Spinal cord (tissue), 10 donors: Measurements from ENCODE around the gene TTC39B. TPM values are rescaled to one million over a fixed set of nuclear protein-coding genes. Genes with fewer than 3 reads are reported as not detected.
"Not testable (repeated sequence)": the region's sequence is repeated elsewhere in the genome, so short reads cannot be mapped to it uniquely, and the experiment has no call there.

Source experiments
- DNase-seq, 6 donors: peaks; one replicate each; pipeline versions ENCODE4 v3.0.0 to v3.0.0-alpha.2; 2013 to 2015; ENCODE audit warnings: low spot score in 6 of 6, low read depth in 4 of 6
- H3K27ac ChIP-seq: one replicate; pipeline ENCODE4 v1.5.1; 2013; ENCODE audit warnings: low read depth, low read length, control low read depth
- H3K27me3 ChIP-seq: one replicate; pipeline ENCODE4 v1.6.1; 2013; ENCODE audit warnings: low read length; ENCODE audit not compliant: control insufficient read depth, insufficient read depth
- H3K36me3 ChIP-seq: one replicate; pipeline ENCODE4 v1.6.1; 2013; ENCODE audit warnings: low read length; ENCODE audit not compliant: control insufficient read depth, insufficient read depth
- H3K4me1 ChIP-seq: one replicate; pipeline ENCODE4 v1.6.1; 2013; ENCODE audit warnings: low read length; ENCODE audit not compliant: control insufficient read depth, insufficient read depth
- H3K4me3 ChIP-seq: one replicate; pipeline ENCODE4 v1.5.1; 2013; ENCODE audit warnings: low read depth, low read length, control low read depth
- H3K9me3 ChIP-seq: one replicate; pipeline ENCODE4 v1.6.1; 2013; ENCODE audit warnings: low read length; ENCODE audit not compliant: control insufficient read depth, insufficient read depth
- WGBS: methylation state at CpG from one replicate; pipeline ENCODE4 v1.1.5; 2013; ENCODE audit warnings: missing lambda C conversion rate; ENCODE audit not compliant: insufficient coverage; 5-methylcytosine and 5-hydroxymethylcytosine counted together
- polyA plus RNA-seq, 2 donors: library from polyadenylated mRNA; unstranded; fragments of 120-200 nt; gene quantifications; one replicate each; pipeline ENCODE4 v1.2.1, GENCODE V29; 2013; ENCODE audit not compliant: insufficient read length in 2 of 2
- total RNA-seq, 2 donors: library from RNA; depleted of rRNA in 1 of 2; stranded (reverse); fragments of 120-200 nt in 1 of 2; fragments of >200 nt in 1 of 2; gene quantifications; one replicate each; pipeline versions ENCODE4 v1.2.3 to v1.2.4, GENCODE V29; 2013 to 2014
- donor health status: healthy.

TTC39B gene
- total and polyA plus RNA-seq, 4 donors, result 5.3 to 25.2 (median 10.1) TPM

DNA sequence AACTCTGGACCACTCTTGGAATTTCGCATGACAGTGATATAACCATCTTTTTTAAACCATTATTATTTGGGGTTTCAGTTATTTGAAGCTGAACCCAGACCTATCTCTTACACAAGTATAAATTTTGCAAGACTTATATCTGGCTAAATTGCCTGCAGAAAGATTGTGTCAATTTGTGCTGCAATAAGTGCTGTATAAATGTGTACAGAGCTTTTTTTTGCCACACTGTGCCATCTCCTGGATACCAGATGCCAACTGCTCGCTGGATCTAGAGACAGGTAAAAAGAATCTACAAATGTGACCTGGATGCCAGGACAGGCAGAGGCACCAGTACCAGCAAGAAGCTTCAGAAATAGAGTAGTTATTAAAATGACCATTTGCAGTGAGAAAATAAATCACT is 25.9 kb upstream of the TTC39B start:
- Histone ChIP-seq H3K27ac (no peak overlapping the region), H3K9me3 (no peaks in the 10 kb centered on the region)
- no CpG with 5 or more reads among the region's 2 CpGs for WGBS

DNA sequence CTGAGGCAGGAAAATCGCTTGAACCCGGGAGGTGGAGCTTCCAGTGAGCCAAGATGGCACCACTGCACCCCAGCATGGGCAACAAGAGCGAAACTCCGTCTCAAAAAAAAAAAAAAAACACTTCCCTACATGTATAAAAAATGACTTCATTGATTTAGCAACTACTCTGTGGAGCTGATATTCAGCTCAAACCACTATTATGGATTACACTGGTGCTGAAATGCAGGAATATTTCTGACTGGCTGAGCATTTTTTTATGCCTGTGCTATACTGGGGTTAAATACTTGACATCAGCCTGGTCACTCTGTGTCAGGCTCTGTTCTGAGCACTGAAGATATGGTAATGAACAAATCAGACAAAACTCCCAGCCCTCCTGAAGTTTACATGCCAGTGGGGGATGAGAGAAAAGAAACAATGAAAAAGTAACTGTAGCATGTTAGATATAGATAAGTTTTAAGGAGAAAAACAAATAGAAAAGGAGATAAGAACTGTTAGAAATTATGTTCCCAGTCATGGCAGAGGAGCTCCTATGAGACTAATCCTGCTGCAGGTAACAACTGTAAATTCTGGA is 22.6 kb upstream of the TTC39B start:
- no peaks in the 10 kb centered on the region for H3K9me3 ChIP-seq

More for the DNA sequence above, 25.9 kb upstream of the TTC39B start:
- Histone ChIP-seq H3K4me1 (no peaks in the 10 kb centered on the region), H3K27me3 (no peaks in the 10 kb centered on the region), H3K4me3 (no peak overlapping the region), H3K36me3 (no peaks in the 10 kb centered on the region)
- DNase-seq, result no peak

DNA sequence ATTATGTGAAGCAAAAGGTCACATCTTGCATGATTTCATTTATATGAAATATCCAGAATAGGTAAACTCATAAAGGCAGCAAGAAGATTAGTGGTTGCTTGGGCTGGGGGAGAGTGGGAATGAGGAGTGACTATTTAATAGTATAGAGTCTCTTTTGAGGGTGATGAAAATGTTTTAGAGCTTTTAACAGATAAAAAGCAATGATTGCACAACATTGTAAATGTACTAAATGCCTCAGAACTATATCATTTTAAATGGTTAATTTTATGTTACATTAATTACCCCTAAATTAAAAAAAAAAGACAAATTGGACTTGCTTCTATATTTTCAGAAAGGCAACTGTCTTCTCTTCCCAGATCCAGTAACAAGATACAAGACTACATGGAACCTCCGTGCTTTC is 21.9 kb upstream of the TTC39B start:
- Histone ChIP-seq H3K4me3 (no peak overlapping the region), H3K27ac (no peak overlapping the region), H3K36me3 (no peaks in the 10 kb centered on the region), H3K9me3 (peaks cover 3% of the 10 kb centered on the region), H3K4me1 (no peaks in the 10 kb centered on the region), H3K27me3 (no peaks in the 10 kb centered on the region)
- no peak for DNase-seq
- 100% methylated on average over 1 of the region's 1 CpG for WGBS

More for the DNA sequence above, 22.6 kb upstream of the TTC39B start:
- no peak for DNase-seq
- no peaks in the 10 kb centered on the region for H3K36me3 ChIP-seq
- no peak overlapping the region for H3K27ac ChIP-seq
- H3K4me1 ChIP-seq, result no peaks in the 10 kb centered on the region
- 94% methylated on average over 2 of the region's 4 CpGs for WGBS
- no peak overlapping the region for H3K4me3 ChIP-seq
- H3K27me3 ChIP-seq, result no peaks in the 10 kb centered on the region

DNA sequence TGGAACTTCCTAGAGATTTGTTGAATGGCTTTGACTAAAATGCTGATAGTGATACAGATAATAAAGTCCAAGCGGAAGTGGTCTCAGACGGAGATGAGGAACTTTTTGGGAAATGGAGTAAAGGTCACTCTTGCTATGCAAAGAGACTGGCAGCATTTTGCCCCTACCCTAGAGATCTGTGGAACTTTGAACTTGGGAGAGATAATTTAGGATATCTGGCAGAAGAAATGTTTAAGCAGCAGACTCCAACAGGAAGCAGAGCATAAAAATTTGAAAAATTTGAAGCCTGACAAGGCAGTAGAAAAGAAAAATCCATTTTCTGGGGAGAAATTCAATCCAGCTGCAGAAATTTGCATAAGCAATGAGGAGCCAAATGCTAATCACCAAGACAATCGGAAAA is 15.7 kb upstream of the TTC39B start:
- not testable (repeated sequence) for H3K27me3 ChIP-seq, H3K4me3 ChIP-seq, H3K27ac ChIP-seq, H3K4me1 ChIP-seq, H3K36me3 ChIP-seq, H3K9me3 ChIP-seq, DNase-seq
- WGBS, result 72% methylated on average over 2 of the region's 3 CpGs

DNA sequence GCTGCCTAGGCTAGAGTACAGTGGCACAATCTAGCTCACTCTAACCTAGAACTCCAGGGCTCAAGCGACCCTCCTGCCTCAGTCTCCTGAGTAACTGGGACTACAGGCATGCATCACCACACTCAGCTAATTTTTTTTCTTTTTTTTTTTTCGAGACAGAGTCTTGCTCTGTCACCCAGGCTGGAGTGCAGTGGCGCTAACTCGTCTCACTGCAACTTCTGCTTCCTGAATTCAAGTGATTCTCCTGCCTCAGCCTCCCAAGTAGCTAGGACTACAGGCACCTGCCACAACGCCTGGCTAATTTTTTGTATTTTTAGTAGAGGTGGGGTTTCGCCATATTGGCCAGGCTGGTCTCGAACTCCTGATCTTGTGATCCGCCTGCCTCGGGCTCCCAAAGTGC is 12.6 kb upstream of the TTC39B start:
- not testable (repeated sequence) for H3K9me3 ChIP-seq, DNase-seq, H3K27ac ChIP-seq, H3K36me3 ChIP-seq, H3K4me1 ChIP-seq, H3K27me3 ChIP-seq, H3K4me3 ChIP-seq
- 89% methylated on average over 3 of the region's 9 CpGs for WGBS

DNA sequence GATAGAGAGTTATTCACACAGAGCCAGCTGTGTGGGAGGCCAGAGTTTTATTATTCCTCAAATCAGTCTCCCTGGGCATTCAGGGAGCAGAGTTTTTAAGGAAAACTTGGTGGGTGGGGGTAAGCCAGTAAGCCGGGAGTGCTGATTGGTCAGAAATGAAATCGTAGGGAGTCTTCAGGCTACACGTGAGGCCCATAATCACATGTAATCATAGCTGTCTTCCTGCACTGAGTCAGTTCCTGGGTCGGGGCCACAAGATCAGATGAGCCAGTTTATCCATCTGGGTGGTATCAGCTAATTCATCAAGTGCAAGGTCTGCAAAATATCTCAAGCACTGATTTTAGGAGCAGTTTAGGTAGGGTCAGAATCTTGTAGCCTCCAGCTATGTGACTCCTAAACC is 10.8 kb upstream of the TTC39B start:
- Histone ChIP-seq H3K4me3 (no peak overlapping the region), H3K27ac (no peak overlapping the region), H3K9me3 (no peaks in the 10 kb centered on the region), H3K36me3 (no peaks in the 10 kb centered on the region), H3K4me1 (no peaks in the 10 kb centered on the region), H3K27me3 (no peaks in the 10 kb centered on the region)
- no peak for DNase-seq
- 100% methylated on average over 1 of the region's 4 CpGs for WGBS

DNA sequence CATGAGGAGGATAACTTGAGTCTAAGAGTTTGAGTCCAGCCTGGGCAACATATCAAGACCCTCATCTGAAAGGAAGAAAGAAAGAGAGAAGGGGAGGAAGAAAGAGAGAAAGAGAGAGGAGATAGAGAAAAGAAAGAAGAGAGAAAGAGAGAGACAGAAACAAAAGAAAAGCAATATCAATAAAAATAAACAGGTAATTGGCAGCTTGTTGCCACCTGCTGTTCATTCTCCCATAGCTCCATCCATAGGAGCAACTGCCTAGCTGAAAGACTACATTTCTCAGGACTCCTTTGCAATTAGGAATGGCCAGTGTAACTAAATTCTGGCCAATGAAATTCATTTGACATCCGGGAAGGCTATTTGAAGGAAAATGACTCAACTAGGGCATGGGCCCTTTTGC is 4.6 kb upstream of the TTC39B start:
- no CpG with 5 or more reads among the region's 1 CpG for WGBS
- H3K4me1 ChIP-seq, result peaks cover 4% of the 10 kb centered on the region
- no peaks in the 10 kb centered on the region for H3K9me3 ChIP-seq
- H3K36me3 ChIP-seq, result no peaks in the 10 kb centered on the region
- H3K4me3 ChIP-seq, result no peak overlapping the region
- no peak for DNase-seq
- H3K27ac ChIP-seq, result no peak overlapping the region
- H3K27me3 ChIP-seq, result no peaks in the 10 kb centered on the region

DNA sequence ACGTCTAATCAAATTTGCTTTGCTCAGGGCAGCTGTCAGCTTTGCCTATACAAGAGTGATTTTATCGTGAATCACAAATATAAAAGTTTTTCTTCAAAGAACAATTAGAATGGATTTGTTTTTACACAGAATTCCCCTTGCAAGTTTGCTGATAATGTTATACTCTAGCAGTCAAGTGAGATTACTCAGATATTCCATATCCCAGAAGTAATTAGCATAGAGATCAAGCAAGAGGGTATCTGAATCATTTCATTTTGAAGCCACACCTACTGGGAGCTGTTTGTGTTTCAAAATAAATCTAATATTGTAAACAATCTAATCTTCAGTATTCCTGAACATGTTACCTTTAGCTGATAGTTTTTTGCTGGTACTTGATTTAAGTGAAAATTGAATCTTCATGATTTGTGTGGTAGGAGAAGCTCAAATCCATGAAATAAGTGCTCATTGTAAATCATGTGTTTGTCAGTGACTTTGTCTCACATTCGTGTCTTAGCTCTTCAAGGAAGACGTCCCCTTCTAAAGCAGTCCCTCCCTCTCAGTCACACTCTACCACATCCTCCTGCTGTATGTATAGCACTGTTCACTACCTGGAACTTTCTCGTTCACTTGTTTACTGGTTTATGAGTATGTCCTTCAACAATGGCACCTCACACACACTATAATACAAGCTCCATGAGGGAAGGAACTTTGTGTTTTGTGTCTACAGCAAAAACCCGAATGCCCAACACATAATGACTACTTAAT is 3.3 kb upstream of the TTC39B start:
- Histone ChIP-seq H3K4me1 (peaks cover 13% of the 10 kb centered on the region), H3K4me3 (no peak overlapping the region), H3K9me3 (no peaks in the 10 kb centered on the region), H3K36me3 (no peaks in the 10 kb centered on the region), H3K27me3 (no peaks in the 10 kb centered on the region), H3K27ac (no peak overlapping the region)
- DNase-seq, result no peak
- WGBS, result no CpG with 5 or more reads among the region's 6 CpGs

DNA sequence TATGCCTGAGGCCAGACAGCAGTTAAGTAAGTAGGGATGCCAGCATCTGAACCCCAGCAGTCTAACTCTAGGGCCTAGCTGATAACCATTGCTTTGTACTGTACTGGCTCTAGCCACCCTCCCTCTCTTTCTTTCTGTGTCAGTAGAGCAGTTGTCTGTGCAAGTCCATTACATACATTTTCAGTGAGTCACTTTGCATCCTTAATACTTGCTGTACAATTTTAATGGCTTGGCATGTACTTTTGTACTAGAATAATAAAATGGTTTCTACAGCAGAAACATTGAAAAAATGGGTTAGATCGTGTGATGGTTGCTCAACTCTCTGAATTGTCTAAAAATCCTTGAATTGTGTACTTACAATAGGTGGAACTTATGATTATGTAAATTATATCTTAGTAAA is 1.5 kb upstream of the TTC39B start:
- H3K9me3 ChIP-seq, result no peaks in the 10 kb centered on the region
- no peaks in the 10 kb centered on the region for H3K36me3 ChIP-seq
- no CpG with 5 or more reads among the region's 1 CpG for WGBS
- peaks cover 13% of the 10 kb centered on the region for H3K4me1 ChIP-seq
- no peaks in the 10 kb centered on the region for H3K27me3 ChIP-seq
- no peak for DNase-seq
- no peak overlapping the region for H3K4me3 ChIP-seq
- H3K27ac ChIP-seq, result no peak overlapping the region

DNA sequence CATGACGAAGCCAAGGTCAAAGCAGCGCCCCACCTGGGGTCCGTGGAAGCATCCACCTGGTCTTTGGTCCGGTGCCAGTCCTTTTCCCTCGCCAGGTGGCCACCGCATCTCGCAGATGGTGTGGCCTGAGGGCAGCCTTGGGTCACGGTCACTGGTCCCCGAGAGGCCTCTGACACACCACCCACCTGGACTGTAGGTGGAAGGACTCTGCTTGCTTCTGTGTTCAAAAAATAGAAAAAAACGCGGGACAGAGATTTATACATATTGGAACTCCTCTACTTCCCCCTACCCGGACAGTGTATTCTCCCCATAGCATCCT is 466 bp upstream of the TTC39B start:
- 13% methylated on average over 8 of the region's 12 CpGs for WGBS
- Histone ChIP-seq H3K36me3 (no peaks in the 10 kb centered on the region), H3K4me3 (peak overlapping the region; percentile 79), H3K27me3 (no peaks in the 10 kb centered on the region), H3K9me3 (no peaks in the 10 kb centered on the region), H3K27ac (no peak overlapping the region), H3K4me1 (peaks cover 13% of the 10 kb centered on the region)
- no peak for DNase-seq
